ENCODE data around the gene PKM.
A peak's percentile ranks its signal among the peaks of the same experiment; 100 is the strongest.

Gene PKM

GRCh38 chr15:72161361-72162132, 69.4 kb downstream of the PKM start:
- no peak for TF ChIP-seq POLR2A (IDR thresholded peaks at IDR 0.05; ENCODE audit: low read depth, low read length)
- FAIRE-seq, result no peak
- no peak for DNase-seq (ENCODE audit: insufficient read length, low spot score)

GRCh38 chr15:72160696-72161245, 70.2 kb downstream of the PKM start:
- DNase-seq (ENCODE audit: insufficient read length, low spot score), result no peak
- no peak for FAIRE-seq
- TF ChIP-seq POLR2A (IDR thresholded peaks at IDR 0.05; ENCODE audit: low read depth, low read length), result no peak

GRCh38 chr15:72156928-72157327, 74.1 kb downstream of the PKM start:
- FAIRE-seq (no peak), DNase-seq (ENCODE audit: insufficient read length, low spot score) (no peak)
- TF ChIP-seq POLR2A (IDR thresholded peaks at IDR 0.05; ENCODE audit: low read depth, low read length), result no peak

- DNase-seq (ENCODE audit: insufficient read length, low spot score), result peak; percentile 55
- FAIRE-seq, result no peak
- no peak for TF ChIP-seq POLR2A (IDR thresholded peaks at IDR 0.05; ENCODE audit: low read depth, low read length)
These were observed 75.1 kb downstream of the PKM start for GRCh38 chr15:72155635-72156616.

- TF ChIP-seq POLR2A (IDR thresholded peaks at IDR 0.05; ENCODE audit: low read depth, low read length), result no peak
- DNase-seq (ENCODE audit: insufficient read length, low spot score) (no peak), FAIRE-seq (no peak)
These were observed 75.9 kb downstream of the PKM start for GRCh38 chr15:72155003-72155621.

- FAIRE-seq (no peak), DNase-seq (ENCODE audit: insufficient read length, low spot score) (no peak)
- no peak for TF ChIP-seq POLR2A (IDR thresholded peaks at IDR 0.05; ENCODE audit: low read depth, low read length)
These were observed 76.7 kb downstream of the PKM start for GRCh38 chr15:72154316-72154715.

- no peak for TF ChIP-seq POLR2A (IDR thresholded peaks at IDR 0.05; ENCODE audit: low read depth, low read length)
- DNase-seq (ENCODE audit: insufficient read length, low spot score), result no peak
- no peak for FAIRE-seq
These were observed 77.6 kb downstream of the PKM start for GRCh38 chr15:72153269-72154000.
